H1 (cell line): ENCODE measurements around the gene ARMH3. TPM values are rescaled to one million over a fixed set of nuclear protein-coding genes. Genes with fewer than 3 reads are reported as not detected.

ENCODE experiments used
- GABPA ChIP-seq: IDR thresholded peaks from 2 replicates; pipeline ENCODE4 v1.6.1; 2011; ENCODE audit warnings: mild to moderate bottlenecking, low read length, moderate library complexity, borderline replicate concordance; ENCODE audit not compliant: insufficient read depth
- JUND ChIP-seq: IDR thresholded peaks from 2 replicates; pipeline ENCODE4 v1.6.1; 2011; ENCODE audit warnings: mild to moderate bottlenecking, improper control_type of control experiment, low read length
- KDM5A ChIP-seq: fragments of 200-600 bp; IDR thresholded peaks from 2 replicates; pipeline ENCODE4 v1.7.1; 2012; ENCODE audit warnings: mild to moderate bottlenecking, low read length, inconsistent platforms, mixed read lengths
- NRF1 ChIP-seq: IDR thresholded peaks from 2 replicates; pipeline ENCODE4 v1.6.1; 2011; ENCODE audit warnings: mild to moderate bottlenecking, low read depth, low read length, improper control_type of control experiment
- POLR2A ChIP-seq, 2 experiments: IDR thresholded peaks; 1 replicate in 1 of 2; 2 replicates in 1 of 2; pipeline ENCODE4 v1.6.1; 2011; ENCODE audit warnings: low read depth in 2 of 2, low read length in 2 of 2, mild to moderate bottlenecking in 2 of 2; ENCODE audit errors: control extremely low read depth in 1 of 2
- SIN3A ChIP-seq, 2 experiments: IDR thresholded peaks in 1 of 2; conservative IDR thresholded peaks in 1 of 2; 2 replicates each; pipeline ENCODE4 v1.6.1; 2011 to 2012; ENCODE audit warnings: low read length in 2 of 2, improper control_type of control experiment in 1 of 2, low read depth in 1 of 2, mild to moderate bottlenecking in 1 of 2
- TAF1 ChIP-seq: IDR thresholded peaks from 2 replicates; pipeline ENCODE4 v1.6.1; 2011; ENCODE audit warnings: mild to moderate bottlenecking, low read depth, low read length
- TBP ChIP-seq: IDR thresholded peaks from 2 replicates; pipeline ENCODE4 v1.6.1; 2011; ENCODE audit warnings: low read depth, low read length, improper control_type of control experiment
- polyA plus RNA-seq, 7 experiments: library from polyadenylated mRNA; depleted of rRNA in 3 of 7; stranded (reverse) in 5 of 7; unstranded in 2 of 7; fragments of >200 nt in 5 of 7; fragments of 200-250 nt in 2 of 7; gene quantifications; 1 replicate in 5 of 7; 2 replicates in 1 of 7; 4 replicates in 1 of 7; pipeline versions ENCODE4 v1.2.1 to v1.2.3, GENCODE V29; 2011 to 2013; ENCODE audit warnings: missing spikeins in 2 of 7, mixed read lengths in 2 of 7
- total RNA-seq: library from RNA; stranded (reverse); fragmentation: NEBNext Ultra II Directional; extraction: Animal tissue kit (Norgen Biotek cat#: 25700); gene quantifications from 2 replicates; pipeline ENCODE4 v1.2.1, GENCODE V29; 2021
- TF ChIP-seq, protein P1 (sequence below): IDR thresholded peaks from 2 replicates; pipeline ENCODE4 v1.6.1; 2012; ENCODE audit warnings: inconsistent platforms

ARMH3 gene
- total and polyA plus RNA-seq, 2 of the 8 experiments (the other 6 are each of a cell fraction or from before 2014, with no cell fraction given) = 11.6 to 18.3 TPM

DNA sequence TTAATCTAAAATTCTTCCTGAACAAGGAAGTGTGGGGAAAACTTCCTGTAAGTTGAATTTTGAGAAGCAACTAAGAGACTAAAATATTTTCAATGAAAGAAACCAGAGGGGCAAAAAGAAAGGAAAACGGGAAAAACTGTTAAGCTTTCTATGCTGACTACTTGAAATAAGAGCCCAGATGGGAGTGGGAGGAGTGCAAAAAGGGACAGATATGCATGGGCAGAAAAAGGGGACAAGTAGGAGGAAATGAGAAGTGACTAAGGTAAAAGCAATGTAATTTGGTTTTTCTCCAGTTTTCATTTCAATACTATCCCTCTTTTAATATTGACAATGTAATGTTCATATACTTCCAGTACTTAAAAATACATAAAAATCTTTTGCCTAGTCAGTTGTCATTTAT lies 248.8 kb downstream of the ARMH3 start (continued):
- no peak for TF ChIP-seq JUND
- no peak for TF ChIP-seq NRF1
- no peak for TF ChIP-seq POLR2A (IDR thresholded peaks at IDR 0.05; ENCODE audit: control extremely low read depth in 1 of 2, low read depth in 2 of 2, low read length in 2 of 2)
- no peak for TF ChIP-seq KDM5A
- TF ChIP-seq TBP = no peak
- TF ChIP-seq, protein P1, sequence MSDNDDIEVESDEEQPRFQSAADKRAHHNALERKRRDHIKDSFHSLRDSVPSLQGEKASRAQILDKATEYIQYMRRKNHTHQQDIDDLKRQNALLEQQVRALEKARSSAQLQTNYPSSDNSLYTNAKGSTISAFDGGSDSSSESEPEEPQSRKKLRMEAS = no peak
- TF ChIP-seq TAF1 = no peak
- no peak for TF ChIP-seq SIN3A (conservative IDR thresholded peaks at IDR 0.05 in 1 of 2, IDR thresholded peaks at IDR 0.05 in 1 of 2; ENCODE audit: low read depth in 1 of 2, low read length in 2 of 2)
- no peak for TF ChIP-seq GABPA
